A673 (cell line): ENCODE measurements around the gene CDC20B. TPM values are rescaled to one million over a fixed set of nuclear protein-coding genes. Genes with fewer than 3 reads are reported as not detected.

ENCODE experiments used
- BruUV-seq: library from RNA; stranded (reverse); fragments of 400-500 nt; replicated peaks from 2 replicates; lab custom pipeline; 2021; lab: Mats Ljungman, UMichigan
- CTCF ChIA-PET: fragments of 300-600 bp; sonication (Branson Sonifier 250); formaldehyde crosslinking; loops from one replicate; lab custom pipeline; 2022; ENCODE audit warnings: antibody characterized with exemption; lab: Charles Lee
- POLR2A ChIA-PET: fragments of 300-600 bp; sonication (Branson Sonifier 250); formaldehyde crosslinking; loops from one replicate; lab custom pipeline; 2022; ENCODE audit warnings: antibody characterized with exemption; ENCODE audit not compliant: low non-redundant PET; lab: Charles Lee
- DNase-seq: peaks from one replicate; pipeline ENCODE4 v3.0.0-alpha.2; 2015; ENCODE audit warnings: low spot score
- H3K27ac ChIP-seq: fragments of 200-600 bp; sonication (generic); 2 replicates; pipeline ENCODE4 v1.5.1; 2016; ENCODE audit warnings: mixed run types, low read depth, mild to moderate bottlenecking, mixed read lengths, antibody characterized with exemption, low read length; ENCODE audit not compliant: poor library complexity, severe bottlenecking
- H3K27me3 ChIP-seq: fragments of 200-600 bp; sonication (generic); replicated peaks from 2 replicates; pipeline ENCODE4 v1.6.1; 2017; ENCODE audit warnings: mixed run types, low read depth, mild to moderate bottlenecking, mixed read lengths, antibody characterized with exemption, low read length; ENCODE audit not compliant: insufficient read depth, poor library complexity
- H3K36me3 ChIP-seq: fragments of 200-600 bp; sonication (generic); 2 replicates; pipeline ENCODE4 v1.6.1; 2016; ENCODE audit warnings: mixed run types, mild to moderate bottlenecking, mixed read lengths, antibody characterized with exemption, low read length; ENCODE audit not compliant: insufficient read depth, poor library complexity, severe bottlenecking
- H3K4me1 ChIP-seq: fragments of 200-600 bp; sonication (generic); 2 replicates; pipeline ENCODE4 v1.6.1; 2017; ENCODE audit warnings: mixed run types, mild to moderate bottlenecking, mixed read lengths, antibody characterized with exemption, low read length; ENCODE audit not compliant: insufficient read depth, poor library complexity, severe bottlenecking
- H3K4me3 ChIP-seq: fragments of 200-600 bp; sonication (generic); 2 replicates; pipeline ENCODE4 v1.5.1; 2016; ENCODE audit warnings: low read depth, mixed run types, mild to moderate bottlenecking, mixed read lengths, low read length; ENCODE audit not compliant: poor library complexity, severe bottlenecking
- H3K9me3 ChIP-seq: fragments of 200-600 bp; sonication (generic); 2 replicates; pipeline ENCODE4 v1.6.1; 2016; ENCODE audit warnings: mixed run types, low read depth, mild to moderate bottlenecking, mixed read lengths, antibody characterized with exemption, low read length; ENCODE audit not compliant: poor library complexity, severe bottlenecking
- EZH2 ChIP-seq: fragments of 200-600 bp; sonication (generic); IDR thresholded peaks from 2 replicates; pipeline ENCODE4 v1.6.1; 2017; ENCODE audit warnings: borderline replicate concordance, low read depth, mild to moderate bottlenecking, mixed read lengths, antibody characterized with exemption, low read length; ENCODE audit not compliant: poor library complexity, severe bottlenecking
- intact Hi-C: fragments of 100-400 bp; cut with micrococcal nuclease; formaldehyde crosslinking; loops from one replicate; pipeline ENCODE4 v1.10.0; 2022; ENCODE audit not compliant: unreplicated experiment
- total RNA-seq: library from RNA; stranded (reverse); gene quantifications from 2 replicates; pipeline ENCODE4 v1.2.3, GENCODE V29; 2021
- TF ChIP-seq, protein P1 (sequence below): fragments of 300-800, 200-600 bp; sonication (generic); conservative IDR thresholded peaks from 2 replicates; pipeline ENCODE4 v1.5.1; 2017; ENCODE audit warnings: low read depth, mild to moderate bottlenecking, antibody characterized with exemption, low read length, moderate library complexity, mixed read lengths

The CDC20B gene
- total RNA-seq, 1 experiment from 2014 or later: not detected

DNA sequence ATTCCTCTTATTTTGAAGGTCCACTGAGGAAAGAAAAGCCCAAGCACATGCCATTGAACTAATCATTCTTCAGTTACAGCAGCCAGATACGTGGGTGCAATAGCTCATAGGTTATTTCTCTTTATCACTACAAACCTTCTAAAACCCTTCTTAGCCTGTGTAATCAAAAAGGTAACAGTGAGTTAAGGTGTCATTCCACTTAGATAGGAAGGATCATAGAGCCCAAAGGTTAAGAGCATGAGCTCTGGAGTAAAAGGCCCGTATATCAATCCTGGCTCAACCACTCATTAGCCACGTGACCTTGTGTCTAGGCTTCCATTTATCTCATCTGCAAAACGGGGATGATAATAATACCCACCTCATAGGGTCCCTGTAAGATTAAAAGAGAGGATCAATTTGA is 10.3 kb downstream of the CDC20B start:
- Histone ChIP-seq H3K4me1 (peaks cover 6% of the 10 kb centered on the region), H3K9me3 (no peaks in the 10 kb centered on the region), H3K4me3 (no peak overlapping the region), H3K27me3 (no peaks in the 10 kb centered on the region), H3K36me3 (peaks cover 39% of the 10 kb centered on the region), H3K27ac (no peak overlapping the region)
- no peak for DNase-seq
- TF ChIP-seq, protein P1, sequence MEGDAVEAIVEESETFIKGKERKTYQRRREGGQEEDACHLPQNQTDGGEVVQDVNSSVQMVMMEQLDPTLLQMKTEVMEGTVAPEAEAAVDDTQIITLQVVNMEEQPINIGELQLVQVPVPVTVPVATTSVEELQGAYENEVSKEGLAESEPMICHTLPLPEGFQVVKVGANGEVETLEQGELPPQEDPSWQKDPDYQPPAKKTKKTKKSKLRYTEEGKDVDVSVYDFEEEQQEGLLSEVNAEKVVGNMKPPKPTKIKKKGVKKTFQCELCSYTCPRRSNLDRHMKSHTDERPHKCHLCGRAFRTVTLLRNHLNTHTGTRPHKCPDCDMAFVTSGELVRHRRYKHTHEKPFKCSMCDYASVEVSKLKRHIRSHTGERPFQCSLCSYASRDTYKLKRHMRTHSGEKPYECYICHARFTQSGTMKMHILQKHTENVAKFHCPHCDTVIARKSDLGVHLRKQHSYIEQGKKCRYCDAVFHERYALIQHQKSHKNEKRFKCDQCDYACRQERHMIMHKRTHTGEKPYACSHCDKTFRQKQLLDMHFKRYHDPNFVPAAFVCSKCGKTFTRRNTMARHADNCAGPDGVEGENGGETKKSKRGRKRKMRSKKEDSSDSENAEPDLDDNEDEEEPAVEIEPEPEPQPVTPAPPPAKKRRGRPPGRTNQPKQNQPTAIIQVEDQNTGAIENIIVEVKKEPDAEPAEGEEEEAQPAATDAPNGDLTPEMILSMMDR: no peak
- TF ChIP-seq EZH2: no peak
- intact Hi-C loops: loop anchor here (10.0 kb wide), 1 partner anchor 438 kb away; no protein-coding TSS in a partner anchor
- no TSS peak for BruUV-seq
- POLR2A ChIA-PET: no interaction called here
- CTCF ChIA-PET: no interaction called here

DNA sequence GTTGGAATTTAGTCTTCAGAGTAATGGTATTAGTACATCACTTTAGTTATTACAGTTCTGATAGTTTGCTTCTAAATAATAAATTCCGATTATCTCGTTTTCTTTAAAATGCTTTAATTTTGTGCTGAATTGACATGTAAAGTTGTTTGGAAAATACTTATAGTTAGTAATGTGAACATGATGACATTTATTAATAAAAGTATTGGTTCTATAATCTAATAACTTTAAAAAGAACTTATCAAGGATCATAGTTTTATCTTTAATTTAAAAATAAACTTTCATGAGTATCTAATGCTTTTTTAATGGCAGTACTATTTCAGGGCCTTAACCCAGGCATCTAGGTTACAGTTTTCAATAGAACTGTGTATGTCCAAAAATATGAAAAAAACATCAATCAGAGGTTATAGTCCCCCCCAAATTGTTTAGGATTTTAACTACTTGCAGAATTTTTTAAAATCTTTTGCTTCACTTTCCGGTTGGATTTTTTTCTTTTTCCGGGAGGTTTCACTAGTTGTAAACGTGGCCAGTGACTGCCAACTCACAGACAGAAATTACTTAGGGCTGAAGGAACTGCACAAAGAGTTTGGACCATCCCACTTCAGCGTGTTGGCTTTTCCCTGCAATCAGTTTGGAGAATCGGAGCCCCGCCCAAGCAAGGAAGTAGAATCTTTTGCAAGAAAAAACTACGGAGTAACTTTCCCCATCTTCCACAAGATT is 12.3 kb downstream of the CDC20B start:
- Histone ChIP-seq H3K27ac (peak overlapping the region; percentile 87), H3K9me3 (no peaks in the 10 kb centered on the region), H3K27me3 (no peaks in the 10 kb centered on the region), H3K4me1 (peaks cover 6% of the 10 kb centered on the region), H3K36me3 (peaks cover 33% of the 10 kb centered on the region), H3K4me3 (peak overlapping the region; percentile 62)
- ChIA-PET POLR2A (interaction anchor here (1.3 kb wide), 1 partner anchor 14 kb away, joined by 4 read pairs; no protein-coding TSS in a partner anchor), CTCF (interaction anchor here (0.6 to 1.5 kb wide), 7 partner anchors 10 to 641 kb away, joined by 3 to 27 read pairs (median 7); no protein-coding TSS in a partner anchor)
- no peak for TF ChIP-seq EZH2
- TF ChIP-seq, protein P1: no peak
- DNase-seq: peak; percentile 93
- intact Hi-C loops: loop anchor here (10.0 kb wide), 1 partner anchor 436 kb away; no protein-coding TSS in a partner anchor
- BruUV-seq: TSS peak; percentile 97

DNA sequence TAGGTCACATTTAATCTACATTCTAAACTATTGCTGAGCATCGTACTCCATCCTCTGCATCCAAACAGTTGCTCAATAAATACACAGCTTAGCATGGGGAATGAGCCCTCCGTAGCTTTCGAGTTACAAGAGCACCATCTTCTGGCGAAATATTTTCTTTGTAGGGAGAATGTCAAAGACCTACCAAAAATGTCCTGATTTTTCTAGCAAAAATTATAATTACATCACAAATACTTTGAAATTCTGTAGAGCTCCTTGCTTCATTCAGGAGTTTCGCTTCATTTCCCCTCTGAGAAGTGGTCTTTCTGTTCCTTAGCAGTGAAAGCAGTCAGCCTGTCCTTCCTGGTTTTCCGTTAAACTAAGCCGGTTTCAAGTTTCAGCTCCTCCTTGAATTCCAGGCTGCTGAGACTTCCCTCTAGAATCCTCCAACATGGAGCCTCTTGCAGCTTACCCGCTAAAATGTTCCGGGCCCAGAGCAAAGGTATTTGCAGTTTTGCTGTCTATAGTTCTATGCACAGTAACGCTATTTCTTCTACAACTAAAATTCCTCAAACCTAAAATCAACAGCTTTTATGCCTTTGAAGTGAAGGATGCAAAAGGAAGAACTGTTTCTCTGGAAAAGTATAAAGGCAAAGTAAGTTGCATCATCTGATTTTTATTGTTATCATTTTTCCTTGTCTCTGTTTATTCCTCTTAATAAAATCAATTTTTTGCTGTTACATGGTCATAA is 13.0 kb downstream of the CDC20B start, which contains the start of gene GPX8:
GPX8 (plus strand) TSS at position 409 of the 730 bp plus-strand sequence; CDS start at position 431, 22 bp downstream.
- peak; percentile 89 for DNase-seq
- intact Hi-C loops: loop anchor here (10.0 kb wide), 1 partner anchor 435 kb away; no protein-coding TSS in a partner anchor
- CTCF ChIA-PET: interaction anchor here (0.5 to 1.5 kb wide), 12 partner anchors 11 to 642 kb away, joined by 3 to 27 read pairs (median 4); partner anchors contain the start of gene SNX18
- Histone ChIP-seq H3K9me3 (no peaks in the 10 kb centered on the region), H3K4me3 (peak within 1 kb of the TSS; percentile 62), H3K27ac (peak within 1 kb of the TSS; percentile 87), H3K4me1 (peaks cover 6% of the 10 kb centered on the region), H3K27me3 (no peaks in the 10 kb centered on the region), H3K36me3 (peaks cover 30% of the 10 kb centered on the region)
- TF ChIP-seq EZH2: no peak
- TF ChIP-seq, protein P1: peak; percentile 83
- POLR2A ChIA-PET: interaction anchor here (0.6 to 1.3 kb wide), 4 partner anchors 13 to 407 kb away, joined by 3 to 4 read pairs (median 3); no protein-coding TSS in a partner anchor
- BruUV-seq: no TSS peak
